Measurements from ENCODE around the gene CEPT1.

Gene CEPT1

GRCh38 chr1:111184663-111185062, 44.6 kb downstream of the CEPT1 start:
- Histone ChIP-seq H3K27me3 (ENCODE audit: control insufficient read depth, insufficient read depth, low read length) (no peaks in the 10 kb centered on the region), H3K79me2 (no peaks in the 10 kb centered on the region), H3K4me3 (ENCODE audit: low read depth, low read length) (no peak overlapping the region), H3K9ac (no peak overlapping the region), H3K4me1 (no peaks in the 10 kb centered on the region), H3K36me3 (ENCODE audit: control insufficient read depth, insufficient read depth, low read length) (no peaks in the 10 kb centered on the region), H3K27ac (no peak overlapping the region), H3K4me2 (ENCODE audit: low read length) (no peak overlapping the region), H3K9me3 (ENCODE audit: control insufficient read depth, low read length) (no peaks in the 10 kb centered on the region), H2AFZ (no peak overlapping the region)
- no peak for TF ChIP-seq CTCF (IDR thresholded peaks at IDR 0.05)

- Histone ChIP-seq H3K4me1 (no peaks in the 10 kb centered on the region), H3K36me3 (ENCODE audit: control insufficient read depth, insufficient read depth, low read length) (no peaks in the 10 kb centered on the region), H3K4me2 (ENCODE audit: low read length) (no peak overlapping the region), H3K9ac (no peak overlapping the region), H3K79me2 (no peaks in the 10 kb centered on the region), H3K9me3 (ENCODE audit: control insufficient read depth, low read length) (no peaks in the 10 kb centered on the region), H3K27me3 (ENCODE audit: control insufficient read depth, insufficient read depth, low read length) (no peaks in the 10 kb centered on the region), H3K4me3 (ENCODE audit: low read depth, low read length) (no peak overlapping the region), H3K27ac (no peak overlapping the region), H2AFZ (no peak overlapping the region)
- TF ChIP-seq CTCF (IDR thresholded peaks at IDR 0.05) = no peak
Observed at GRCh38 chr1:111190931-111191451, 51.0 kb downstream of the CEPT1 start.

GRCh38 chr1:111191496-111191895, 51.5 kb downstream of the CEPT1 start:
- no peaks in the 10 kb centered on the region for H3K4me1 ChIP-seq
- no peak overlapping the region for H3K4me2 ChIP-seq (ENCODE audit: low read length)
- no peak overlapping the region for H3K9ac ChIP-seq
- no peaks in the 10 kb centered on the region for H3K36me3 ChIP-seq (ENCODE audit: control insufficient read depth, insufficient read depth, low read length)
- no peaks in the 10 kb centered on the region for H3K27me3 ChIP-seq (ENCODE audit: control insufficient read depth, insufficient read depth, low read length)
- no peak overlapping the region for H2AFZ ChIP-seq
- no peaks in the 10 kb centered on the region for H3K9me3 ChIP-seq (ENCODE audit: control insufficient read depth, low read length)
- TF ChIP-seq CTCF (IDR thresholded peaks at IDR 0.05) = no peak
- H3K27ac ChIP-seq = no peak overlapping the region
- no peak overlapping the region for H3K4me3 ChIP-seq (ENCODE audit: low read depth, low read length)
- no peaks in the 10 kb centered on the region for H3K79me2 ChIP-seq

- H3K27ac ChIP-seq = no peak overlapping the region
- no peak overlapping the region for H3K4me3 ChIP-seq (ENCODE audit: low read depth, low read length)
- H3K9ac ChIP-seq = no peak overlapping the region
- TF ChIP-seq CTCF (IDR thresholded peaks at IDR 0.05) = no peak
- H3K4me1 ChIP-seq = no peaks in the 10 kb centered on the region
- no peaks in the 10 kb centered on the region for H3K27me3 ChIP-seq (ENCODE audit: control insufficient read depth, insufficient read depth, low read length)
- H3K79me2 ChIP-seq = no peaks in the 10 kb centered on the region
- no peaks in the 10 kb centered on the region for H3K36me3 ChIP-seq (ENCODE audit: control insufficient read depth, insufficient read depth, low read length)
- H2AFZ ChIP-seq = no peak overlapping the region
- no peak overlapping the region for H3K4me2 ChIP-seq (ENCODE audit: low read length)
- H3K9me3 ChIP-seq (ENCODE audit: control insufficient read depth, low read length) = no peaks in the 10 kb centered on the region
Observed at GRCh38 chr1:111192074-111192473, 52.1 kb downstream of the CEPT1 start.
